Upper lobe of left lung (tissue), 6 donors: ENCODE results near the gene PDE4B. TPM values are rescaled to one million over a fixed set of nuclear protein-coding genes. Genes with fewer than 3 reads are reported as not detected.
"Not testable (repeated sequence)": the region's sequence is repeated elsewhere in the genome, so short reads cannot be mapped to it uniquely, and the experiment has no call there.

Source experiments
- ATAC-seq, 2 donors: fragments of 200-7000 bp; cut with Tn5 transposase; one replicate each; pipeline ENCODE4 v1.9.1; 2022; ENCODE audit warnings: mild to moderate bottlenecking in 2 of 2, moderate library complexity in 2 of 2; ENCODE audit not compliant: low FRiP score in 2 of 2
- DNase-seq, 2 donors: peaks; one replicate each; pipeline ENCODE4 v3.0.0-alpha.2; 2019 to 2020
- H3K27ac ChIP-seq, 4 donors: fragments of 200-600 bp; sonication (generic); one replicate each; pipeline ENCODE4 v1.5.1; 2016 to 2019
- H3K27me3 ChIP-seq, 4 donors: fragments of 200-600 bp; sonication (generic); one replicate each; pipeline ENCODE4 v1.5.1; 2017 to 2019
- H3K36me3 ChIP-seq, 4 donors: fragments of 200-600 bp; sonication (generic); one replicate each; pipeline ENCODE4 v1.5.1; 2016 to 2019
- H3K4me1 ChIP-seq, 4 donors: fragments of 200-600 bp; sonication (generic); one replicate each; pipeline ENCODE4 v1.5.1; 2018 to 2019
- H3K4me3 ChIP-seq, 4 donors: fragments of 200-600 bp; sonication (generic); one replicate each; pipeline ENCODE4 v1.5.1; 2017 to 2019; ENCODE audit warnings: mild to moderate bottlenecking in 2 of 4, moderate library complexity in 1 of 4
- H3K9me3 ChIP-seq, 4 donors: fragments of 200-600 bp; sonication (generic); one replicate each; pipeline ENCODE4 v1.5.1; 2018 to 2019
- CTCF ChIP-seq, 6 experiments: fragments of 450-650 bp in 4 of 6; fragments of 200-600 bp in 2 of 6; sonication (generic) in 2 of 6; IDR thresholded peaks; one replicate each; pipeline ENCODE4 v1.5.1; 2016 to 2019; ENCODE audit warnings: antibody characterized with exemption in 6 of 6
- EP300 ChIP-seq, 4 donors: sonication (generic); formaldehyde crosslinking; IDR thresholded peaks; one replicate each; pipeline ENCODE4 v1.5.1; 2017; ENCODE audit warnings: antibody characterized with exemption in 4 of 4, control low read depth in 2 of 4
- POLR2A ChIP-seq, 4 donors: fragments of 450-650 bp; IDR thresholded peaks; one replicate each; pipeline ENCODE4 v1.5.1; 2016 to 2017; ENCODE audit warnings: antibody characterized with exemption in 4 of 4, mild to moderate bottlenecking in 2 of 4
- POLR2AphosphoS5 ChIP-seq, 2 donors: sonication (generic); formaldehyde crosslinking; IDR thresholded peaks; one replicate each; pipeline ENCODE4 v1.5.1; 2017; ENCODE audit warnings: antibody characterized with exemption in 2 of 2
- WGBS, 2 donors: methylation state at CpG; one replicate each; pipeline ENCODE4 v1.1.5; 2017 to 2018; 5-methylcytosine and 5-hydroxymethylcytosine counted together
- total RNA-seq, 6 donors: library from RNA; depleted of rRNA in 4 of 6; stranded (reverse); fragments of >200 nt in 4 of 6; gene quantifications; one replicate each; pipeline versions ENCODE4 v1.1.0 to v1.2.1, GENCODE V29; 2016 to 2021
- donor health status: DM: no; HTN: no; CAD: no; lungs with moderate emphysema.
- donor health status: DM: no; HTN: yes; CAD: no; lungs with severe emphysema.

The PDE4B gene
- total RNA-seq, 6 donors from 2014 or later, result 8.1 to 61.6 (median 15.9) TPM

GRCh38 chr1:66124670-66125069 lies 332.0 kb downstream of the PDE4B start:
- H3K4me3 ChIP-seq, result no peak overlapping the region
- no peaks in the 10 kb centered on the region for H3K4me1 ChIP-seq
- H3K27me3 ChIP-seq, result no peaks in the 10 kb centered on the region
- H3K27ac ChIP-seq, result no peak overlapping the region
- H3K9me3 ChIP-seq, result no peaks in the 10 kb centered on the region
- no peaks in the 10 kb centered on the region for H3K36me3 ChIP-seq
- DNase-seq (no peak), ATAC-seq (no peak)
- TF ChIP-seq POLR2AphosphoS5 (IDR thresholded peaks at IDR 0.05) (no peak), POLR2A (IDR thresholded peaks at IDR 0.05) (no peak), CTCF (IDR thresholded peaks at IDR 0.05) (no peak), EP300 (IDR thresholded peaks at IDR 0.05) (no peak)
- 73 to 74% methylated on average over 5 of the region's 5 CpGs for WGBS, 2 donors

DNA sequence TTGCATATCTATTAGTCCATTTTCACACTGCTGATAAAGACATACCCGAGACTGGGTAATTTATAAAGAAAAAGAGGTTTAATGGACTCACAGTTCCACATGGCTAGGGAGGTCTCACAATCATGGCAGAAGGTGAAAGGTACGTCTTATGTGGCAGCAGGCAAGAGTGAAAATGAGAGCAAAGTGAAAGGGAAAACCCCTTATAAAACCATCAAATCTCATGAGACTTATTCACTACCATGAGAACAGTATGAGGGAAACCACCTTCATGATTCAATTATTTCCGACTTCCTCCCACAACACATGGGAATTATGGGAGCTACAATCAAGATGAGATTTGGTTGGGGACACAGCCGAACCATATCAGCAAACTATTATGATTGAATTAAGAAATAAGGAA lies 335.9 kb downstream of the PDE4B start:
- not testable (repeated sequence) for H3K4me3 ChIP-seq, DNase-seq, H3K4me1 ChIP-seq, H3K27me3 ChIP-seq, H3K9me3 ChIP-seq, ATAC-seq, H3K27ac ChIP-seq, H3K36me3 ChIP-seq
- 83 to 87% methylated on average over 4 of the region's 4 CpGs for WGBS, 2 donors

GRCh38 chr1:66132324-66132723 lies 339.6 kb downstream of the PDE4B start:
- TF ChIP-seq EP300 (IDR thresholded peaks at IDR 0.05) (no peak), POLR2AphosphoS5 (IDR thresholded peaks at IDR 0.05) (no peak), CTCF (IDR thresholded peaks at IDR 0.05) (no peak), POLR2A (IDR thresholded peaks at IDR 0.05) (no peak)
- Histone ChIP-seq H3K27me3 (no peaks in the 10 kb centered on the region), H3K9me3 (no peaks in the 10 kb centered on the region), H3K4me1 (no peaks in the 10 kb centered on the region), H3K36me3 (no peaks in the 10 kb centered on the region), H3K27ac (no peak overlapping the region), H3K4me3 (no peak overlapping the region)
- DNase-seq, result no peak
- WGBS, 2 donors, result 91 to 92% methylated on average over 5 of the region's 5 CpGs
- no peak for ATAC-seq

DNA sequence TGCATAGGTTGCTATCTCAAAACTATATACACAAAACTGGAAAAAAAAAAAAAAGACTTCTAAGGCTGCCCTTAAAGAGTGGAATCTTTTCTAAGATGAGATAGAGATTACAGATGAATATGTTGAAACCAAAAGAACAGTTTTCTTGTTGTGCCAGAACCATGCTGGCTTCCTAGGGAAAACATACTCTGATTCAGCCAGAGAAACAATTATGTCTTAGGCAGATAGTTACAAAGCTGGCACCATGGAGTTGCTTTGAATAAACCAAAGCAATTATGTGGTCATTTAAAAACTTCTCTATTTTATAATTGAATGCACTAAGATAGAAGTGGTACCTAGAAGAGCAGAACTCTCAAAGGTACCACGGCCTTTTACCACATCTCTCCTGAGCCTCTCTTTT lies 341.3 kb downstream of the PDE4B start:
- no peak overlapping the region for H3K4me3 ChIP-seq
- no peaks in the 10 kb centered on the region for H3K36me3 ChIP-seq
- DNase-seq, result no peak
- H3K27ac ChIP-seq, result no peak overlapping the region
- TF ChIP-seq EP300 (IDR thresholded peaks at IDR 0.05) (no peak), CTCF (IDR thresholded peaks at IDR 0.05) (no peak), POLR2AphosphoS5 (IDR thresholded peaks at IDR 0.05) (no peak), POLR2A (IDR thresholded peaks at IDR 0.05) (no peak)
- H3K27me3 ChIP-seq, result no peaks in the 10 kb centered on the region
- 92 to 100% methylated on average over 1 of the region's 1 CpG for WGBS, 2 donors
- ATAC-seq, result no peak
- no peaks in the 10 kb centered on the region for H3K9me3 ChIP-seq
- H3K4me1 ChIP-seq, result no peaks in the 10 kb centered on the region

DNA sequence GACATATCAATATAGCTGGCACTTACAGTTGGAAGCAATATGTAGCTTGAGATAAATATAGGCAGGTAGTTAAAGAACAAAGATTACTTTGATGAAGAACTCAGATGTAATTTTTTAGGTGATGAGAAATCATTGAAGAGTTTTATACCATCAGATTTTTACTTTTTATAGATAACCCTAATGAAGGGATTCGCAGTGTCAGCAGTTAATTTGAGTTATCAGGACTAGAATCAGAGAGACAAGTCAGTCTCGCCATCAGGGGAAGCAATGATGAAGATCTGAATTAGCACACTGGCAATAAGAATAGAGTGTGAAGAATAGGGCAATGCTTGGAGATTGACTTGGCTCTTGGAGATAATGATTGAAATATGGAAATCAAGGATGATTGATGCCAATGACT lies 342.5 kb downstream of the PDE4B start:
- ATAC-seq (no peak), DNase-seq (no peak)
- no peak for TF ChIP-seq POLR2AphosphoS5 (IDR thresholded peaks at IDR 0.05)
- TF ChIP-seq POLR2A (IDR thresholded peaks at IDR 0.05), result no peak
- TF ChIP-seq CTCF (IDR thresholded peaks at IDR 0.05), result no peak
- no peak for TF ChIP-seq EP300 (IDR thresholded peaks at IDR 0.05)
- H3K36me3 ChIP-seq, result no peaks in the 10 kb centered on the region
- no peaks in the 10 kb centered on the region for H3K4me1 ChIP-seq
- no peaks in the 10 kb centered on the region for H3K27me3 ChIP-seq
- no peak overlapping the region for H3K4me3 ChIP-seq
- 86 to 87% methylated on average over 2 of the region's 2 CpGs for WGBS, 2 donors
- no peak overlapping the region for H3K27ac ChIP-seq
- H3K9me3 ChIP-seq, result no peaks in the 10 kb centered on the region

GRCh38 chr1:66136423-66136822 lies 343.7 kb downstream of the PDE4B start:
- not testable (repeated sequence) for H3K36me3 ChIP-seq, H3K27me3 ChIP-seq, DNase-seq, H3K27ac ChIP-seq, H3K4me1 ChIP-seq, H3K4me3 ChIP-seq, H3K9me3 ChIP-seq
- WGBS, 2 donors, result 72 to 78% methylated on average over 4 of the region's 4 CpGs
- ATAC-seq, result peak in 1 of 2 donors; percentile 47
